DMS153 treated with DMSO at 0.1 percent for 48 hours (cell line): Measurements from ENCODE around the gene ARTN.

Experiments used
- DNase-seq: peaks from one replicate; lab custom pipeline; 2025; ENCODE audit not compliant: unreplicated experiment; lab: John Stamatoyannopoulos, UW

Gene ARTN, protein sequence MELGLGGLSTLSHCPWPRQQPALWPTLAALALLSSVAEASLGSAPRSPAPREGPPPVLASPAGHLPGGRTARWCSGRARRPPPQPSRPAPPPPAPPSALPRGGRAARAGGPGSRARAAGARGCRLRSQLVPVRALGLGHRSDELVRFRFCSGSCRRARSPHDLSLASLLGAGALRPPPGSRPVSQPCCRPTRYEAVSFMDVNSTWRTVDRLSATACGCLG

GRCh38 chr1:43933386-43934100, at the start of gene ARTN:
Gene ARTN, plus strand, starts transcription at chr1:43933801. Its CDS starts 1,856 bp downstream, at chr1:43935657.
- DNase-seq, result peak; percentile 54

- peak; percentile 70 for DNase-seq
Measured at GRCh38 chr1:43885279-43885801, 48.3 kb upstream of the ARTN start.

DNA sequence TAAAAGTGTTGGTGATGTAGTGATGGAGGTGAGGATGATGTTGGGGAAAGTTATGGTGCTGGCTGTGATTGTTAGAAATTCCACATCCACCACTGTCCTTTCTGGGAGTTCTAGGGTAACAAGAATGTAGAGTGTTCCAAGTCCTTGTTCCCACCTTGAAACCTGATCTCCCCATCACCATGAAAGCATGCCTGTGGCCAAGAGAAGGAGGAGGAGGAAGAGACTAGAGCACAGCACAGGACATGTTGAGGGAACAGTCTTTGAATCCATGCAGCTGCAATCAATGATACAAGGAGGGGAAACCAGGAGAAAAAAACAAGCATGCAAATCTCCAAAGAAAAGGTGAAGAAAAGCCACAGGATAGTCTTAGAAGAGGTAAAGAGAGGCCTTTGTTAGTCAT, 45.9 kb upstream of the ARTN start:
- DNase-seq, result no peak

- no peak for DNase-seq
Measured at GRCh38 chr1:43890815-43891214, 42.8 kb upstream of the ARTN start.

DNA sequence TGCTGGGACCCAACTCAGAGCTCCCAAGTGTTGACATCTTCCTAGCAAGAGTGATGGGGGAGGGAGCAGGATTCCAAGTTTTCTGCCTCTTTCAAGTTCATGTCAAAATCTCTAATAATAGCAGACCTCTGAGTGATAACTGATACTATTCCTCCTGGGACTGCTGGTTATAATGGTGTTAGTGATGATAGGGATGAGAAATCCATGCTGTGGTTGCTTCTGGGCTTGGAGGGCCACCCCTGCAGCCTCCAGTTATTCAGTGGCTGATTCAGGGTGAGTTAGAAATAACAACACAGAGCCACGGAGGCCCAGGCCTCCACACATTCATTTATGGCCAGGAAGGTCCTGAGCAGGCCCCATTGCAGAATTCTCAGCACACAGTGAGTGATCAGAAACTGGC, 40.6 kb upstream of the ARTN start:
- DNase-seq, result no peak

- DNase-seq, result no peak
Measured at GRCh38 chr1:43898981-43899380, 34.6 kb upstream of the ARTN start.

DNA sequence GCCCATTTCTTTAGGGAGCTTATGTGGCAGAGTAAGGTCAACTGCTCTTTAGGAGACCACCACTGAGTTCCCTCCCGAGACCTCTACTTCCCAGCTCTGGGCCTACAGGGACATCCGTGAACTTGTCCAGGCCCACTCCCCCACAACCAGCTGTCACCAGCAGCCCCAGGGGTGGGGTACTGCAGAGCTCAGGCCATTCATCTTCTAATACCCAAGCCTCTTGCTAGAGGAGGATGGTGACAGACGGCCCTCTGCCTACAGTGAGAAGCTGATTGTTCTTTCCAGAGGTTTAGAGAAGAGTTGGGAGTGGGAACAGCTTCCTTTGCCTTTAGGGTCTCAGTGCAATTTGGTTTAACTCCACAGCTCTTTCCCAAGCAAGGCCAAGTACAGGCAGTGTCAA, 33.2 kb upstream of the ARTN start:
- DNase-seq, result no peak

GRCh38 chr1:43901196-43901961, 32.2 kb upstream of the ARTN start:
- no peak for DNase-seq

- no peak for DNase-seq
Measured at GRCh38 chr1:43902058-43902831, 31.4 kb upstream of the ARTN start.

DNA sequence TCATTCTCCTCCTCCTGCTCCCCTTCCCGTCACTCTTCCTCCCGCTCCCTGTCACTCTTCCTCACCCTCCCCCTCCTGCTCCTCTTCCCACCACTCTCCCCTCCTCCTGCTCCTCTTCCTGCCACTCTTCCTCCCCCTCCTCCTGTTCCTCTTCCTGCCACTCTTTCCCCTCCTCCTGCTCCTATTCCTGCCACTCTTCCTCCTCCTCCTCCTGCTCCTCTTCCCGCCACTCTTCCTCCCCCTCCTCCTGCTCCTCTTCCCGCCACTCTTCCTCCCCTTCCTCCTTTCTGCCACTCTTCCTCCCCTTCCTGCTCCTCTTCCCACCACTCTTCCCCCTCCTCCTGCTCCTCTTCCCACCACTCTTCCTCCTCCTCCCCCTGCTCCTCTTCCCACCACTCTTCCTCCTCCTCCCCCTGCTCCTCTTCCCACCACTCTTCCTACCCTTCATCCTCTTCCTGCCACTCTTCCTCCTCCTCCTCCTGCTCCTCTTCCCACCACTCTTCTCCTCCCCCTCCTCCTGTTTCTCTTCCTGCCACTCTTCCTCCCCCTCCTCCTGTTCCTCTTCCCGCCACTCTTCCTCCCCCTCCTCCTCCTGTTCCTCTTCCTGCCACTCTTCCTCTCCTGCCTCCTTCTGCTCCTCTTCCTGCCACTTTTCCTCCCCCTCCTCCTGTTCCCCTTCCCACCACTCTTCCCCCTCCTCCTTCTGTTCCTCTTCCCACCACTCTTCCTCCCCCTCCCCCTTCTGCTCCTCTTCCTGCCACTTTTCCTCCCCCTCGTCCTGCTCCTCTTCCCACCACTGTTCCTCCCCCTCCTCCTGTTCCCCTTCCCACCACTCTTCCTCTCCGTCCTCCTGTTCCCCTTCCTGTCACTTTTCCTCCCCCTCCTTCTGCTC, 28.7 kb upstream of the ARTN start:
- DNase-seq, result no peak

DNA sequence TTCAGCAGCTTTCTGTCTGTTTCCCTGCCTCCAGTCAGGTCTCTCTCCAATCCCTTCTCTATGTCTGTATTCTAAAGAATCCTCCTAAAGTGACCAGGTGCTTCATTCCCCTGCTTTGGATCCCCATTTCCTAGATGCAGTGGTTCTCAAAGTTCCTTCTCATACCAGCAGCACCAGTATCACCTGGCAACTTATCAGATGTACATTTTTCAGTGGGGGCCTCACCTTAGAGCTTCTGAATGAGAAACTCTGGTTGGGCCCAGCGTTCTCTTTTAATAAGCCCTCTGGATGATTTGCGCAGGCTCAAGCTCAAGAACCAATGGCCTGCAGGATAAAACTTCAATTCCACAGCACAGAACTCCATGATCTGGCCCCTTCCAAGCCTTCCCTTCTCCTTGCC, 25.4 kb upstream of the ARTN start:
- no peak for DNase-seq

GRCh38 chr1:43908858-43909257, 24.7 kb upstream of the ARTN start:
- no peak for DNase-seq

- no peak for DNase-seq
Measured at GRCh38 chr1:43910343-43910742, 23.3 kb upstream of the ARTN start.

DNA sequence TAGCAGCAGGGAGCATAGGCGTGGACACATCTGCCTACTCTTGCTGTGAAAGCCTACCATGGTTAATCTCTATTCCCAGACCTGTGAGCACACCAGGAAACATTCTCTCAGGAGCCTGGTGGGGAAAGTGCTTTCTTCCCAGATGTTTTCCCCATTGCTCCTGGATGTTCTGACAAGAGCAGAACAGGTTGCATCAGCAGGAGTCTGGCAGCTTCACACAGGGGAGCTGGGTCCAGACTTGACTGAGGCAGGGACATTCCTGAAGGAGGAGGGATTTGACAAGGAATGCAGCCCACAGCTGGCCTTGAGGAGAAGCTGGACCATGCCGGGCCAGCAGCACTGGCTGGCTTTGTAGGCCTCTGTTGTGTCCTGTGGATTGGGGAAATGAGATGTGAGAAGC, 21.0 kb upstream of the ARTN start:
- DNase-seq, result no peak

DNA sequence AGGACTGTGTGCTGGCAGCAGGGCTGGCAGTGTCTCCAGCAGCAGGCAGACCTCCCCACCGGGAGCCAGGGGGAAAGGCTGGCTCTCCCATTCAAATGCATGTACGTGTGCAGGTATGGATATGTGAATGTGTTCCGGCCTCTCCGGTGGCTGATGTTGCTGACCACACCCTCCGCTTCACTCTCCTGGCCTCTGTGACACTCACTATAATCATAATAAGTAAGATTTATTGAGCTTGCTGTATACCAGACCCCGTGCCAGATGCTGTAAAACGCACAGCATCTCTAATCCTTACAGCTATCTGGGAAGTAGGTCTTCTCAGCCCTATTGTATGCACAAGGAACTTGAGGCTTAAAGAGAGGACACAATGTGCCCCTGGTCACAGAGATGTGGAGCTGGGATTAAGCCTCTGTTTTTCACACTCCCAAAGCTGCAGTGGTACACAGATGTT, 20.5 kb upstream of the ARTN start:
- no peak for DNase-seq

DNA sequence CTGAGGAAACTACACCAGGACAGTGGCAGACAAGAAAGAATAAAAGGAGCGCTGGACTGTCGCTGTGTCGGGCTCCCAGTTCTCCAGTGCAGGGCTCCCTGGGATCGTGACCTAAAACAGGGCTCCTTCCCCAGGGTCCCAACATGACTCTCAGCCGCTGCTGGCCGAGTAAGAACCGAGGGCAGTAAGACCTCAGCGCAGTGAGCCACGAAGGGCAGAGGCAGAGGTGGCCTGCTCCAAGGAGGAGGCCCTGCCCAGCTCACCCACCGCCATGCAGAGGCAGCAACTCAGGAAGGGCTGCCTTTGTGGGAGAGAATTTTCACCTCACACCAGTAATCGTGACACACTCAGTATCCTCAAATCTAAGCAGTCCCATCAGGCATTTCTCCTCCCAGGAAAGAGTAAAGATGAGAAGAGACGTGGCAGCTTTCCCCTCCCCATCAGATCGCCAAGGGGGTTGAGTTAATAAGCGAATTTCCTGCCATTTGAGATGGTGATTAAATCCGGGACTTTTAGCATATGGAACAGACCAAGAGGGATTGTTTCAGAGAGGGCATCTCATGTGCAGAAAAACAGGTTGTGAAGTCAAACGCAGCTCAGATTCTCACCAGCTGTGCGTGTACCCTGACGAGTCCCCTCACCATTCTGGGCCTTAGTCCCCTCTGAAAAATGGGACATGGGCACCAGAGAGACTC, 19.8 kb upstream of the ARTN start:
- no peak for DNase-seq

DNA sequence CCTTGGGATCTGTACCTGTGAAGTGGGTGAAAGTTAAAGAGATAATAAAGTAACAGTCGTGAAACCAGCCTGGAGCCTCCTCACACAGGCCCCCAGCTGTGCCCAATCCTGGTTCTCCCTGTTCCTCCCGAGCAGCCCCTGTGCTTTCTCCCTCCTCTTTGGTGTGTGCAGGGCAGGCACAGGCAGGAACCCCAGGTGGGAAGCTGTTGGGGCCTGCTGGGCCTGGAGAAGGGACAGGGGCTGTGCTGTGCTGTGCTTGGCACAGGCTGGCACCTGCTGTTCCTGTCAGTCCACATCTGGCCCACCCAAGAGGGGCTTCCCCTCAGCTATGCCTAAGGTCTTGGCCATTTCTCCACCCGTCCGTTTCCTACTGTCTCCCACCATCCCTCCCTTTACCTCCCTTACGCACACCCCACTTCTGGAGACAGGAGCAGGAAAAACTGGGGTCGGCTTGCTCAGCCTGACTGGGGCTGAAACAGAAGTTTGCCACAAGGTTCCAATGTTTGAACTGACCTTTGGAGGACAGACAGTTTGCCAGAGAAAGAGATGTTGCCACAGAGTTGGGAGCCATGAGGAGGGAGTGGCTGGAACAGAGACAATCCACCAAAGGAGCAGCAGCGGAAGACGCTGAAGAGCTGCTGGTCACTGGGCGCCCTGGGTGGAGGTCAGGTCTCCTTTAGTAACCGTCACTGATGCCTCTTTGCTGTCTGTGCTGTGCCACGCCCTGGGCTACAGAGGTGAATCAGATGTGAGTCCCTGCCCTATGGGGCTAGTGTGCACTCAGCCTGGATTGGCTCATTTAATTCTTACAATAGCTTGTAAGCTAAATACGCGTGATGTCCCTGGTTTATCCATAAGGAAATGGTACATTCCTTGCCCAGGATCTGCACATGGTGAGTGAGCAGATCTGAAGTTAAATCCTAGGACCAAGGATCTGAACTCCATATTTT, 18.8 kb upstream of the ARTN start:
- DNase-seq, result no peak

GRCh38 chr1:43919906-43920305, 13.7 kb upstream of the ARTN start:
- DNase-seq, result no peak
